Breast epithelium (tissue), 3 donors: ENCODE results near the gene ULBP2.

Experiments
- POLR2A ChIP-seq: fragments of 450-650 bp; IDR thresholded peaks from one replicate; pipeline ENCODE4 v1.6.1; 2016; ENCODE audit warnings: antibody characterized with exemption, mild to moderate bottlenecking, moderate library complexity
- POLR2AphosphoS5 ChIP-seq, 3 donors: sonication (generic); formaldehyde crosslinking; IDR thresholded peaks; one replicate each; pipeline ENCODE4 v1.6.1; 2017; ENCODE audit warnings: antibody characterized with exemption in 3 of 3

DNA sequence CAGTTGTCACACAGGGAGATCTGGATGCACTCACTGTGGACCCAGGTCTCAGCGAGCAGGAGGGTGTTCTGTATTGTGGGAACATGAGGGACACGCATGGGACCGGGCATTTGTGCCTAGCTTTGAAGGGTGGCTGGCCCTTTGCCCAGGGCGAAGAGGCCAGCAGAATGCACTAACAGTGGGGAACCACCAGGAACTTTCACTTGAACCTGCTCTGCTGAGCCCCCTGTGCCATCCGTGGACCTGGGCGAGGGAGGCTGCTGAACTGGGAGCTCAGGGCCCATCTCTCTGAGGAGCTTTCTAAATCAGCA is 1.2 kb upstream of the ULBP2 start:
- no peak for TF ChIP-seq POLR2AphosphoS5 (IDR thresholded peaks at IDR 0.05)
- TF ChIP-seq POLR2A, result no peak
